AG04450 (cell line): ENCODE measurements around the gene ZMYM2. TPM values are rescaled to one million over a fixed set of nuclear protein-coding genes. Genes with fewer than 3 reads are reported as not detected.
A peak's percentile ranks its signal among the peaks of the same experiment; 100 is the strongest.

Source experiments
- CTCF ChIA-PET: fragments of 300-600, 350-600 bp; formaldehyde crosslinking; extraction: SDS; loops from one replicate; lab custom pipeline; 2022; ENCODE audit warnings: antibody characterized with exemption, inconsistent platforms; lab: Charles Lee
- POLR2A ChIA-PET: fragments of 350-600 bp; formaldehyde crosslinking; extraction: SDS; loops from one replicate; lab custom pipeline; 2021; ENCODE audit warnings: antibody characterized with exemption, inconsistent platforms; lab: Yijun Ruan, JAX
- DNase-seq: peaks from one replicate; pipeline ENCODE4 v3.0.0-alpha.2; 2011; ENCODE audit warnings: low read depth, low spot score
- H3K27ac ChIP-seq: one replicate; pipeline ENCODE4 v1.5.1; 2012; ENCODE audit warnings: low read depth, low read length, control low read depth
- H3K27me3 ChIP-seq: one replicate; pipeline ENCODE4 v1.6.0; 2012; ENCODE audit warnings: low read length; ENCODE audit not compliant: control insufficient read depth, insufficient read depth
- H3K4me3 ChIP-seq: 2 replicates; pipeline ENCODE4 v1.5.1; 2011; ENCODE audit warnings: mild to moderate bottlenecking, low read depth, low read length, control low read depth
- H3K9me3 ChIP-seq: 2 replicates; pipeline ENCODE4 v1.5.1; 2012; ENCODE audit warnings: low read length; ENCODE audit not compliant: control insufficient read depth, insufficient read depth
- polyA plus RNA-seq: library from polyadenylated mRNA; depleted of rRNA; stranded (reverse); fragments of >200 nt; gene quantifications from 2 replicates; pipeline ENCODE4 v1.2.3, GENCODE V29; 2011
- TF ChIP-seq, protein P1 (sequence below): IDR thresholded peaks from 2 replicates; pipeline ENCODE4 v1.5.1; 2011; ENCODE audit warnings: low read depth, low read length, control low read depth, inconsistent platforms

Gene ZMYM2
- polyA plus RNA-seq, 1 experiment: 46.1 TPM

DNA sequence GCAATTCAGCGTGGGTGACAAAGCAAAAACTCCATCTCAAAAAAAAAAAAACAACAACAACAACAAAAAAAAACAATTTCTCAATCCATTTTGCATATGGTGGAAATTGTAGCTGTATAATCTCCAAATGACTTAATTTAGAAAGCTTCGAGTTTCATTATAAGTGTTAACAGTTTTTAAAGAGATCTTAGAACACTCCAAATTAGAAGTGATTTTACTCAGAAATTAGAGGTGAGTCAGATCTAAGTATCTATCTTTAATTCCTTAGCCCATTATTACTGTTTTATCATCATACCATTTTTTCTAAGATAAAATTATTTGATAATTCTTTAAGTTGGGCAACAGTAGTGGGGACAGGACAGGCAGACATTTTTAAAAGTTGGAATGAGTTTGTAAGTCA is 60.5 kb downstream of the ZMYM2 start:
- ChIA-PET POLR2A (no interaction called here), CTCF (interaction anchor here (0.6 to 0.7 kb wide), 2 partner anchors 35 to 327 kb away, joined by 3 to 4 read pairs; no protein-coding TSS in a partner anchor)
- Histone ChIP-seq H3K27me3 (no peaks in the 10 kb centered on the region), H3K27ac (no peak overlapping the region), H3K4me3 (no peak overlapping the region), H3K9me3 (peaks cover 8% of the 10 kb centered on the region)
- DNase-seq: no peak
- TF ChIP-seq, protein P1, sequence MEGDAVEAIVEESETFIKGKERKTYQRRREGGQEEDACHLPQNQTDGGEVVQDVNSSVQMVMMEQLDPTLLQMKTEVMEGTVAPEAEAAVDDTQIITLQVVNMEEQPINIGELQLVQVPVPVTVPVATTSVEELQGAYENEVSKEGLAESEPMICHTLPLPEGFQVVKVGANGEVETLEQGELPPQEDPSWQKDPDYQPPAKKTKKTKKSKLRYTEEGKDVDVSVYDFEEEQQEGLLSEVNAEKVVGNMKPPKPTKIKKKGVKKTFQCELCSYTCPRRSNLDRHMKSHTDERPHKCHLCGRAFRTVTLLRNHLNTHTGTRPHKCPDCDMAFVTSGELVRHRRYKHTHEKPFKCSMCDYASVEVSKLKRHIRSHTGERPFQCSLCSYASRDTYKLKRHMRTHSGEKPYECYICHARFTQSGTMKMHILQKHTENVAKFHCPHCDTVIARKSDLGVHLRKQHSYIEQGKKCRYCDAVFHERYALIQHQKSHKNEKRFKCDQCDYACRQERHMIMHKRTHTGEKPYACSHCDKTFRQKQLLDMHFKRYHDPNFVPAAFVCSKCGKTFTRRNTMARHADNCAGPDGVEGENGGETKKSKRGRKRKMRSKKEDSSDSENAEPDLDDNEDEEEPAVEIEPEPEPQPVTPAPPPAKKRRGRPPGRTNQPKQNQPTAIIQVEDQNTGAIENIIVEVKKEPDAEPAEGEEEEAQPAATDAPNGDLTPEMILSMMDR: no peak

DNA sequence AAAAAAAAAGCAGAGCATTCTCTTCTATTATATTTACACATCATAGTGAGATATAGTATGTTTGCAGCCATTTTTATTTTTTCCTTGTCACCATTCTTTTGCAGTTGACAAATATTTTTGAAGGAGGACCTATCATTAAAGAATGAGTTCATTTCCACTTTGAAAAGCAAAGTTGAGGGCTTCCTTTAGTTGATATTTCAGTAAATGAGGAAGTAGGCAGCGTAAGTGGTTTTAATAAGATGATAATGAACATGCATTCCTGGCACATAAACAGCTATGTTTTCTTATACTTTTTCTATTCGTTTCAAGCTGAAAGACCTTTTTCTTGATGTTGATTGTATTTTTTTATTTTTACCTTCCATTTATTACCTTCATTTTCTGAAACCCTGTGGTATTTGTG is 66.2 kb downstream of the ZMYM2 start:
- TF ChIP-seq, protein P1: no peak
- CTCF ChIA-PET: no interaction called here
- POLR2A ChIA-PET: no interaction called here
- Histone ChIP-seq H3K27ac (no peak overlapping the region), H3K4me3 (no peak overlapping the region), H3K9me3 (no peaks in the 10 kb centered on the region), H3K27me3 (no peaks in the 10 kb centered on the region)
- no peak for DNase-seq

DNA sequence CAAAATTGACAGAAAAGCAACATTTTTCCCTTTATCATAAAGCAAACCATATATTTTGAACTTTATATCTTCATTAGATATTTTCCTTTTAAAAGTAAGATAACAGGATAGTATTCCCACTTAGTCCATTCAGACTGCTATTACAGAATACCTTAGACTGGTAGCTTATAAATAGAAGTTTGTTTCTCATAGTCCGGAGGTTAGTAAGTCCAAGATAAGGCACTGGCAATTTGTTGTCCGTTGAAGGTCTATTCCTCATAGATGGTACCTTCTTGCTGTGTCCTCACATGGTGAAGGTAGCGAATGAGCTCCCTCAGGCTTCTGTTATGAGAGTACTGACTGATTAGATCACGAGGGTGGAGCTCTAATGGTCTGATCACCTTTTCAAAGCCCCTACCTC is 70.4 kb downstream of the ZMYM2 start:
- Histone ChIP-seq H3K4me3 (no peak overlapping the region), H3K27ac (no peak overlapping the region), H3K27me3 (no peaks in the 10 kb centered on the region), H3K9me3 (no peaks in the 10 kb centered on the region)
- TF ChIP-seq, protein P1: no peak
- POLR2A ChIA-PET: no interaction called here
- CTCF ChIA-PET: interaction anchor here (1.6 kb wide), 1 partner anchor 44 kb away, joined by 3 read pairs; no protein-coding TSS in a partner anchor
- DNase-seq: no peak

DNA sequence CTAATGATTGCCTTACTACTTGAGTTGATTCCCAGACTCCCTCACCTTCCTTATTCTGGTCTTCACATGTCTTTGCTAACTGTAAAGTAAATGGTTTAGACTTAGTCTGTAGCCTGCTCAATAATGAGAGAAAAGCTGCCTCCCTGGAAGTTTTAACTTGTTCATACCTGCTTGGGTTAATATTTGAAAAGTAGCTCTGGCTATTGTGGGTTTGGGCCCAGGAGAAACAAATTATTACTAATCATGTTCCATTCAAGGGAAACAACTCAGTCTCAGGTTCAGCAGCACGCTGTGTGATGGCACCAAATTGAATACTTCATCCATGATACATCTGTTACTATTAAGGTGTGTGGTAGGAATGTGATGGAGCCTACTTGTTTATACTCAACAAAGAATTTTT is 75.0 kb downstream of the ZMYM2 start:
- CTCF ChIA-PET: interaction anchor here (1.9 kb wide), 1 partner anchor 49 kb away, joined by 8 read pairs; no protein-coding TSS in a partner anchor
- POLR2A ChIA-PET: no interaction called here
- DNase-seq: no peak
- H3K27me3 ChIP-seq: no peaks in the 10 kb centered on the region
- TF ChIP-seq, protein P1: no peak
- H3K9me3 ChIP-seq: no peaks in the 10 kb centered on the region
- H3K27ac ChIP-seq: no peak overlapping the region
- H3K4me3 ChIP-seq: no peak overlapping the region

DNA sequence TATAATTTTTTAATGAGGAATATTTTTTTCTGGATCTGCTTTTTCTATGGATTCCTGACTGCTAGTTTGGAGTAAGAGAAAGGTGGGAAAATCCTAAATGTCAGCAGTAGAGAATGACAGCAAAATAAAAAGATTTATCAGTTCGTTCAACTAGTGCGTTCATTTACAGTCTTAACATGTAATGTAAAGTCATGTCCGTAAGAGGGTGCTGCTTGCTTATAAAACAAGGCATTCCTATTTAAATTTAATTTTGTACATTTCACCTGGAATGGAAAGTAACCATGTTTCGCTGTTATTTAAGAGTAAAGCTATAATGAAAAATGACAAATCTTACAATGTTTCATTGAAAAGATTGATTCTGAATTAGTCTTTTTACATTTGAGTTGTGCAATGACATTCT is 76.6 kb downstream of the ZMYM2 start:
- H3K9me3 ChIP-seq: no peaks in the 10 kb centered on the region
- no peak overlapping the region for H3K27ac ChIP-seq
- TF ChIP-seq, protein P1: 0 out of 2 replicates have a peak, but pooled peaks have one; percentile 4
- ChIA-PET POLR2A (no interaction called here), CTCF (interaction anchor here (0.5 to 1.9 kb wide), 4 partner anchors 9 to 129 kb away, joined by 3 to 8 read pairs (median 4); no protein-coding TSS in a partner anchor)
- H3K4me3 ChIP-seq: no peak overlapping the region
- H3K27me3 ChIP-seq: no peaks in the 10 kb centered on the region
- DNase-seq: no peak
